Measurements from ENCODE around the gene FSHR.

The FSHR gene

GRCh38 chr2:48954311-48954710 lies 200.0 kb downstream of the FSHR start:
- no peak for DNase-seq (ENCODE audit: low spot score)

GRCh38 chr2:48952614-48953013 lies 201.7 kb downstream of the FSHR start:
- no peak for DNase-seq (ENCODE audit: low spot score)

DNA sequence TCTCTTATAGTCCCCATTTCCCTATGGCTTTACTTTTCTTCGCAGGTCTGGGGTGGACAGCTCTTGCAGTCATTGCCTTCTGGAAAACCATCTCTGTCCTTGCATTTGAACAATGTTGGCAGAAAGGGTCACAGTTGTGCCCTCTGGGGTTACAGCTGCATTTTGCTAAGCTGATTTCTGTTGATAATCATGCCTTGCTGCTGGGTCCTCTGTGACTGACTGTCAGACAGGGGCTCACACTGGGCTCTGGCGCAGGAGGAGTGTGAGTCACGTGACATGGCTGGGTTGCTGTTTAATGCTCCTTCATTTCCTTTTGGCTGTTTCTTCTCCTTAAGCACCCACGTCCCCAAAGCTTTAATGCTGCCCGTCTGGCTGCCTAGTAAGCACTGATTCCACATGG lies 202.2 kb downstream of the FSHR start:
- DNase-seq (ENCODE audit: low spot score) = no peak

DNA sequence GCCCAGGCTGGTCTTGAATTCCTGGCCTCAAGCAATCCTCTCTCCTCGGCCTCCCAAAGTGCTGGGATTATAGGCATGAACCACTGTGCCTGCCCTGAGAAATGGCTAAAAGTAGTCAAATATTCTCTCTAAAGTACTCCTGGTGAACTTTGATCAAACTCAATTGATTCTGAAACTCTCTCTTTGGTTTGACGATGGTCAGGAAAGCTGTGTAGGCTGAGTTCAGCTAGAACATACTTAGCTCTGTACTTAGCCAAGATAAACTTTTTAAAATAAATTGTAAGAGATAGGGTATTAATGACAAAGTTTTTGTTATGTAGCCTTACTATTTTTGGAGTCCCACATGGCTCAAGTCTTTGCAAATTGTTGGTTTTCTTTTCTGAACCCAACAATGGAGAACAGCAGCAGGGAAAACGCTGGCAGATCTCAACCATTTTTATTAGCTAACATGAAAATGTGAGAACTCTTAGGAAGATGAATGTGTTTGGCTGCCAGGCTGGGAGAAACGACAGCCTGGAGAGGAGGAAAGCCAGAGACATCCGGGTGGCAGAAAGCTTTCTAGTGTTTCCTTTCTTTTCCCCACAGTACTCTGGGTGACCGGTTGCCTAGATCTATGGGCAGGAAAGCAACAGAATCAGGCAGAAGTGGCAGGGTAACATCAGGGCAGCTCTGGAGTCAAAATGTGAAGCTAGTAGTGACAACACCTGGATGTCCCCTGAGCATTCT lies 205.8 kb downstream of the FSHR start:
- DNase-seq (ENCODE audit: low spot score) = no peak

DNA sequence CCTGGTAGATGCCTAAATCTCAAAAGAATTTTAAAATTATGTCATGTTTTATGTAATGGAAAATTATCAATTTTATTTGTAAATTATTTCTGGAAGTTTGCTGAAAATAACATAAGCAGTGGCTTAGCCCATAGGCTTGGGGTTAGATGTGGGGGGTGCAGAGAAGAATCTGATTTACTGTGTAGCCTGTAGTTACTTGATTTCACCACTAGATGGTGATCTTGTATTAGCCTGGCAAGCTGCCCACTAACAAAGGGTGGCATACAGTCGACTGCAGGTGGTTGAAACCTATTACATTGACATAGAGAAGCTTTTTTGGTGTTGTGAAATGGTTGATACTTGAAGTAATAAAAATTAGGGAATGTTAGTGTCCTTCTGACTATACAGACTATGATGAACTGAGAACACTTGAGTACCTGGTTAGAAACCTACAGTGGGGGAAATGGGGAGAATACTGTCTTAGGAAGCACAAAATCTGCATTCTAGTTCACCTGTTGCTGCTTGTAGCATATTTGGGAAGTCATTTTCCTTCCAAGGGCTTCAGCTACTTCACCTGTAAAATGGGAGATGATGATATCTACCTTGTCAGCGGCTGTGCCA lies 207.8 kb downstream of the FSHR start:
- peak; percentile 50 for DNase-seq (ENCODE audit: low spot score)

GRCh38 chr2:48944956-48945355 lies 209.4 kb downstream of the FSHR start:
- no peak for DNase-seq (ENCODE audit: low spot score)

GRCh38 chr2:48943436-48943835 lies 210.9 kb downstream of the FSHR start:
- no peak for DNase-seq (ENCODE audit: low spot score)

- no peak for DNase-seq (ENCODE audit: low spot score)
These were observed 212.4 kb downstream of the FSHR start for GRCh38 chr2:48941908-48942307.

- DNase-seq (ENCODE audit: low spot score) = no peak
These were observed 212.9 kb downstream of the FSHR start for GRCh38 chr2:48941456-48941855.

GRCh38 chr2:48940606-48941005 lies 213.7 kb downstream of the FSHR start:
- DNase-seq (ENCODE audit: low spot score) = no peak

DNA sequence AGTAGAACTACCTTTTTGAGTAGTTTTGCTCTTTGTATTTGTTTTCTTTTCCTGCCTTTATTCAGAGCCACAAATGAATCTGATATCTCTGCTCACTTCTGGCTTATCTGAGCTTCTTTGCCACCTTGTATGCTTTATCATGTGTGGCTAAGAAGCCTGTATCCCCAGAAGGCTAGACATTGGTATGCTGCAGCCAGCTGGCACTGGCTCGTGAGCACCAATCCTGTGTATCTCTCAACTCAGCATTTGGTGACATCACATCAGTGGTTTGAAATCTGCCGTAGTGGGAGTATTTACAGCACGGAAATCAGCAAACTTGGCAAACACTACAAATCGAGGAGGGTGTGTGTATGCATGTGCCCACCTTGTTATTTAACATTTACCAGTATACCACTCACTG lies 215.1 kb downstream of the FSHR start:
- DNase-seq (ENCODE audit: low spot score) = no peak

DNA sequence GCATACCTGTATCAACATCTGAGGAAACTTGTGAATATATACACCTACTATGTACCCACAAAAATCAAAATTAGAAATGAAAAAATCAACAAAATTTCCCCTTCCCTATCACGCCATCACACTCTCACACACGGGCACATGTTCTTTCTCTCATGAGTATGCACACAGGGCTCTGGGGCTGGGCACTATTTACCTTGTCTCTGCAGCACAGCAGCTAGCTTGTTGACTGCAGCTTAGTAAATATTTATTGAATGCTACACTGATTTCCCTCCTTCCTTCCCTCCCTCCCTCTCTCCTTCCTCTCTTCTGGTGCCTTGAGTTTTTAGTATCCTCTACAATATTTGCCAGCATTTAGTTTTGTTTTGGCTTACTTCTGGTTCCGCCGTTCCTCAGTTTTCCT lies 216.1 kb downstream of the FSHR start:
- no peak for DNase-seq (ENCODE audit: low spot score)

DNA sequence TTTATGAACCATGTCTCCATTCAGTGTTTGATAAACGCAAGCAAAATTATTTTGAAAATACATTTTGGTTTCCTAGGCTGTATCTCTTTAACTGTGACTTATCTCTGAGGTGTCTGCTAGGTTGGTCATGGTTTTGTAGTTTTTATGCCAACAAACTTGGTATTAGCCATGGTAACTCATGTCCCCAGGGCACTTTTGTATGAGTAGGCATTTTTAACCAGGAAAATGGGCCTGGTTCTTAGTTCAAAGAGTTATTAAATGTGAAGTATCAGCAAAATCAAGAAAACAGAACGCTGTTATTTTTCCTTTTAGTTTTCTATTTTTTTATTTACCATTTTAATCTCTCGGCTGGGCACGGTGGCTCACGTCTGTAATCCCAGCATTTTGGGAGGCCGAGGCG lies 219.5 kb downstream of the FSHR start:
- DNase-seq (ENCODE audit: low spot score) = no peak

GRCh38 chr2:48933828-48934497 lies 220.4 kb downstream of the FSHR start:
- DNase-seq (ENCODE audit: low spot score) = no peak

- no peak for DNase-seq (ENCODE audit: low spot score)
These were observed 221.6 kb downstream of the FSHR start for GRCh38 chr2:48932667-48933066.

- DNase-seq (ENCODE audit: low spot score) = no peak
These were observed 224.6 kb downstream of the FSHR start for GRCh38 chr2:48929571-48930301.

GRCh38 chr2:48927355-48927754 lies 227.0 kb downstream of the FSHR start:
- no peak for DNase-seq (ENCODE audit: low spot score)

- no peak for DNase-seq (ENCODE audit: low spot score)
These were observed 238.4 kb downstream of the FSHR start for GRCh38 chr2:48915884-48916283.

DNA sequence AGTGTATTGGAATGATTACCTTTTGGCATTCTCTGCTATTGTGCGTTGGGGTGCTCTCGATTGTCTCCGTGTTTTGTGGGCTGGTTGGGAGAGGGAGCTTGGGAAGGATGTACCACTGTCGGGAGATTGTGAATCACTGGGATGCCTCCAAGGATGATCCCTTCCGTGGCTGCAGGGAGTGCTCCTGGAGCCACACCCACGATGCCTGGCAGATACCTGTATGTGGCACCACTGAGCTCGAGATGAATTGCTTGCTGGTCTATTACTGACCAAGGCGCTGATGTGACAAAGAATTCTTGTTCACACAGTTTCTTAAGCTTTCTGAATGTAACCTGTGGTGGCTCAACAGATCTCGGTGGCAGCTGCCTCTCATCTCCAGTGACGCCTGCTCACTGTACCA lies 239.1 kb downstream of the FSHR start:
- no peak for DNase-seq (ENCODE audit: low spot score)

DNA sequence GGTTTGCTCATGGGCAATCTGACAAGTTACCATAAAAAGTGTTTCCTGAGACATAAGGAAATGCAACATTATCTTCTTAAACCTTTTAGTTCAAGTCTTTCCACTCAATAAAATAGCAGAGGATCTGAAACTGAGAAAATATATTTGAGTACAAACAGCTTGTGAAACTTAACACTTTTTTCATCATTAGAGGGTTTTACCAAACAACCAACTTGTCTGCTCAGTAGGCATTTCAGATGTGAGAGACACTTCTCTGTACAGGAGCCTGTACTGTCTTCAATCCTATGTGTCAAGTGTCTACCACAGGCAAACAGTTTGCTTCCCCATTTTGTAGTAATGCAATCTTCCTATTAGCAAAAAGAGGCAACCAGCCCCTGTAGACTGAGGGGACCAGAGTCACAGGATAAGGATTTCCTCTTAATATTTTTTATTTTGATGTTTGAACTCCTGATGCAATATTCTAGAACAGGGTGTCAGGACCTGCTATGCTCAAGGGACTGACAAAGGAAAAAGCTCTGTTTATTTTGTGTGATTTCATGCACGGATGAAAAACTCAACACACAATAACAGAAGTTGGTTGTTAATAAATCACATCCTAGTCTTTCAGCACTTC lies 239.7 kb downstream of the FSHR start:
- DNase-seq (ENCODE audit: low spot score) = no peak

Data from globus pallidus (tissue), 1 donor.